LNCaP clone FGC (cell line): ENCODE data around the gene ZBED6.

ENCODE experiments used
- DNase-seq: peaks from one replicate; pipeline ENCODE4 v3.0.0-alpha.2; 2011; ENCODE audit warnings: low read depth
- H3K4me3 ChIP-seq: 2 replicates; pipeline ENCODE4 v1.5.1; 2011; ENCODE audit warnings: mild to moderate bottlenecking, low read depth, low read length, control low read depth
- TF ChIP-seq, protein P1 (sequence below): IDR thresholded peaks from 2 replicates; pipeline ENCODE4 v1.5.1; 2012; ENCODE audit warnings: mild to moderate bottlenecking; ENCODE audit not compliant: control insufficient read depth, insufficient read depth; ENCODE audit errors: extremely low read depth

ZBED6 gene

DNA sequence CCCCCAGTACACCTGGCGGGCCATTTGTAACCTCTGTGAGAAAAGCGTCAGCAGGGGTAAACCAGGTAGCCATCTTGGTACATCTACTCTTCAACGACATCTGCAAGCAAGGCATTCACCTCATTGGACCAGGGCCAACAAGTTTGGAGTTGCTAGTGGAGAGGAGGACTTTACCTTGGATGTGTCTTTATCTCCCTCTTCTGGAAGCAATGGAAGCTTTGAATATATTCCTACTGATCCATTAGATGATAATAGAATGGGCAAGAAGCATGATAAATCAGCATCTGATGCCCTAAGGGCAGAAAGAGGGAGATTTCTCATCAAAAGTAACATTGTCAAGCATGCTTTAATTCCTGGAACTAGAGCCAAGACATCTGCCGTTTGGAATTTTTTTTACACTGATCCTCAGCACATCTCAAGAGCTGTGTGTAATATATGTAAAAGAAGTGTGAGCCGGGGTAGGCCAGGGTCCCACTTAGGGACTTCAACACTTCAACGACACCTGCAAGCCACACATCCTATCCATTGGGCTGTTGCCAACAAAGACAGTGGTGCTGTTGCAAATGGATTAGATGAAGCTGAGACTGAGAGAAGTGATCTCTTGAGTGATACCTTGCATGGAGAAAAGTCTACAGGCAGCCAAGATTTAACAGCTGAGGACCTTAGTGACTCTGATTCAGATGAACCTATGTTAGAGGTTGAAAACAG lies 2.7 kb downstream of the ZBED6 start:
- peak; percentile 3 for DNase-seq
- TF ChIP-seq, protein P1, sequence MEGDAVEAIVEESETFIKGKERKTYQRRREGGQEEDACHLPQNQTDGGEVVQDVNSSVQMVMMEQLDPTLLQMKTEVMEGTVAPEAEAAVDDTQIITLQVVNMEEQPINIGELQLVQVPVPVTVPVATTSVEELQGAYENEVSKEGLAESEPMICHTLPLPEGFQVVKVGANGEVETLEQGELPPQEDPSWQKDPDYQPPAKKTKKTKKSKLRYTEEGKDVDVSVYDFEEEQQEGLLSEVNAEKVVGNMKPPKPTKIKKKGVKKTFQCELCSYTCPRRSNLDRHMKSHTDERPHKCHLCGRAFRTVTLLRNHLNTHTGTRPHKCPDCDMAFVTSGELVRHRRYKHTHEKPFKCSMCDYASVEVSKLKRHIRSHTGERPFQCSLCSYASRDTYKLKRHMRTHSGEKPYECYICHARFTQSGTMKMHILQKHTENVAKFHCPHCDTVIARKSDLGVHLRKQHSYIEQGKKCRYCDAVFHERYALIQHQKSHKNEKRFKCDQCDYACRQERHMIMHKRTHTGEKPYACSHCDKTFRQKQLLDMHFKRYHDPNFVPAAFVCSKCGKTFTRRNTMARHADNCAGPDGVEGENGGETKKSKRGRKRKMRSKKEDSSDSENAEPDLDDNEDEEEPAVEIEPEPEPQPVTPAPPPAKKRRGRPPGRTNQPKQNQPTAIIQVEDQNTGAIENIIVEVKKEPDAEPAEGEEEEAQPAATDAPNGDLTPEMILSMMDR: 0 out of 2 replicates have a peak, but pooled peaks have one; percentile 8
- H3K4me3 ChIP-seq: no peak overlapping the region

DNA sequence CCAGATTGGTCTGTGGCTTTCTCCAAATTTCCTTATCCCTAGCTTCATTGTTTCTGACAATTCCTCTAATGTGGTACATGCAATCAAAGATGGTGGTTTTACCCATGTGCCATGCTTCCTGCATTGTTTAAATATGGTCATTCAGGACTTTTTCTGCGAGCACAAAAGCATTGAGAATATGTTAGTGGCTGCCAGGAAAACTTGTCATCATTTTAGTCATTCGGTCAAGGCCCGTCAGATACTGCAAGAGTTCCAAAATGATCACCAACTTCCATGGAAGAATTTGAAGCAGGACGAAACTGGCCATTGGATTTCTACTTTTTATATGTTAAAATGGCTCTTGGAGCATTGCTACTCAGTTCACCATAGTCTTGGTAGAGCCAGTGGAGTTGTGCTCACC lies 3.7 kb downstream of the ZBED6 start:
- TF ChIP-seq, protein P1: no peak
- DNase-seq: no peak
- H3K4me3 ChIP-seq: no peak overlapping the region

DNA sequence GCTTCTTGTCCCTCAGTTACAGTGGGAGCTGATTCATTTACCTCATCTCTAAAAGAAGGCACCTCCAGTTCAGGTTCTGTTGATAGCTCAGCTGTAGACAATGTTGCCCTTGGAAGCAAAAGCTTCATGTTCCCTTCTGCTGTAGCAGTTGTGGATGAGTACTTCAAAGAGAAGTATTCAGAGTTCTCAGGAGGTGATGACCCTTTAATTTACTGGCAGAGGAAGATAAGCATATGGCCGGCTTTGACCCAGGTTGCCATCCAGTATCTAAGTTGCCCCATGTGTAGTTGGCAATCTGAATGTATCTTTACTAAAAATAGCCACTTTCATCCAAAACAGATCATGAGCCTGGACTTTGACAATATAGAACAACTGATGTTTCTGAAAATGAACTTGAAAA lies 4.5 kb downstream of the ZBED6 start:
- TF ChIP-seq, protein P1: no peak
- no peak for DNase-seq
- no peak overlapping the region for H3K4me3 ChIP-seq

DNA sequence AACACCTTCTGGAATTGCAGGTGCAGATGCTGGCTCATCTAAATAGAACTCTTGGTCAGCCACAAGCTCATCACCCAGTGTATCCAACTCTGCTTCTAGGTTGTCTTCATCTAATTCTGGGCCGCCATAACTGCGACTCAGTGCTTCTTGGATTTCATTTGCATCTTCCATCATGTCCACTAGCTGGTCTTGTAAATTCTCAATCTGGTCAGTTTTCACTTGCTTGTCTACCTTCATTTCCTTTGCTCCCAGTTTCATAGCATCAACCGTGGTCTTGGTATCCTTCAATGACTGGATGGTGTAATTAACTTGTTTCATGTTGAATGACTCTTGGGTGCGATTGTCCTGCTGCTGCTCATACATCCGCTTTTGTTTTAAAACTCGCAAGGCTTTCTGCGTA lies 10.3 kb downstream of the ZBED6 start:
- H3K4me3 ChIP-seq: no peak overlapping the region
- DNase-seq: no peak
- TF ChIP-seq, protein P1: no peak

DNA sequence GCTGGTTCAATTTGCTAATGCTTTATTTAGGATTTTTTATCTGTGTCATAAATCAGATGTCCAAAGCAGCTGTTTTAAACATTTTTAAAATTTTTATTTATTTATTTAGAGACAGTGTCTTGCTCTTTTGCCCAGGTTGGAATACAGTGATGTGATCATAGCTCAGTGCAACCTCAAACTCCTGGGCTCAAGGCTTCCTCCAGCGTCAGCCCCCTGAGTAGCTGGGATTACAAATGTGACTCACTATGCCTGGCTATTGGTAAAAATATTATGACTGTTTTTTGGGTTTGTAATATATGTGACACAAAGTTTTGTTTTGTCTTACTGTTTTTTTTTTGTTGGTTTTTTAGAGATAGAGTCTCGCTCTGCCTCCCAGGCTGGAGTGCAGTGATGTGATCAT lies 11.8 kb downstream of the ZBED6 start:
- no peak for DNase-seq

DNA sequence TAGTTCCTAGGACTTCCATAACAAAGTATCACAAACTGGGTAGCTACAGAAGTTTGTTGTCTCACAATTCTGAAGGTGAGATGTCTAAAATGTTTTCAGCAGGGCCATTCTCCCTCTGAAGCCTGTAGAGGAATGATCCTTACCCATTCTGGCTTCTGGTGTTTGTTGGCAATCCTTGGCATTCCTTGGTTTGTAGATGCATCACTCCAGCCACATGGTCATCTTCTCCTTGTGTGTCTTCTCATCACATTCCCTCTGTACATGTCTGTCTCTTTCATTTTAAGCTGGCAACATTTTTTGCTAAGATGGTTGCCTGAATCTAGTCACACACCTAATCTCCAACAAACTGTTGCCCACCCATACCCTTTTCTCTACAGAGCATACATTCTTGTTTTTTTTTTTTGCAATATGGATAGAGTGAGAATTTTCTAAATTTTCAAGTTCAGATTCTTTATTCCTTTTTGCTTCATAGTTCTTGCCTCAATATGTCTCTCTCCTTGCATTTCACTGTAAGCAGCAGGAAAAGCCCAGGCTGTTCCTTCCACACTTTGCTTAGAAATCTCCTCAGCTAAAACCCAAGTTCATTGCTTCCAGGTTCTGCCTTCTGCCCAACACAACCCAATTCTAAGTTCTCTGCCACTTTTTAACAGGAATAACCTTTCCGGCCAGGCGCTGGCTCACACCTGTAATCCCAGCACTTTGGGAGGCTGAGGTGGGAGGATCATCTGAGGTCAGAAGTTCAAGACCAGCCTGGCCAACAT lies 18.3 kb downstream of the ZBED6 start:
- H3K4me3 ChIP-seq: no peak overlapping the region
- DNase-seq: no peak
- TF ChIP-seq, protein P1: no peak

More for the DNA sequence above, 11.8 kb downstream of the ZBED6 start:
- no peak overlapping the region for H3K4me3 ChIP-seq
- TF ChIP-seq, protein P1: no peak
